Activated CD4-positive, alpha-beta T cell treated with anti-CD3 and anti-CD28 coated beads, Interleukin-2, amount 50 U/mL, for 24 hours (primary cell): ENCODE results near the gene ENTPD8.

Experiments used
- DNase-seq, 2 donors: peaks; one replicate each; pipeline ENCODE4 v3.0.0-alpha.2; 2020; ENCODE audit warnings: low read depth in 1 of 2, low spot score in 1 of 2

ENTPD8 gene

DNA sequence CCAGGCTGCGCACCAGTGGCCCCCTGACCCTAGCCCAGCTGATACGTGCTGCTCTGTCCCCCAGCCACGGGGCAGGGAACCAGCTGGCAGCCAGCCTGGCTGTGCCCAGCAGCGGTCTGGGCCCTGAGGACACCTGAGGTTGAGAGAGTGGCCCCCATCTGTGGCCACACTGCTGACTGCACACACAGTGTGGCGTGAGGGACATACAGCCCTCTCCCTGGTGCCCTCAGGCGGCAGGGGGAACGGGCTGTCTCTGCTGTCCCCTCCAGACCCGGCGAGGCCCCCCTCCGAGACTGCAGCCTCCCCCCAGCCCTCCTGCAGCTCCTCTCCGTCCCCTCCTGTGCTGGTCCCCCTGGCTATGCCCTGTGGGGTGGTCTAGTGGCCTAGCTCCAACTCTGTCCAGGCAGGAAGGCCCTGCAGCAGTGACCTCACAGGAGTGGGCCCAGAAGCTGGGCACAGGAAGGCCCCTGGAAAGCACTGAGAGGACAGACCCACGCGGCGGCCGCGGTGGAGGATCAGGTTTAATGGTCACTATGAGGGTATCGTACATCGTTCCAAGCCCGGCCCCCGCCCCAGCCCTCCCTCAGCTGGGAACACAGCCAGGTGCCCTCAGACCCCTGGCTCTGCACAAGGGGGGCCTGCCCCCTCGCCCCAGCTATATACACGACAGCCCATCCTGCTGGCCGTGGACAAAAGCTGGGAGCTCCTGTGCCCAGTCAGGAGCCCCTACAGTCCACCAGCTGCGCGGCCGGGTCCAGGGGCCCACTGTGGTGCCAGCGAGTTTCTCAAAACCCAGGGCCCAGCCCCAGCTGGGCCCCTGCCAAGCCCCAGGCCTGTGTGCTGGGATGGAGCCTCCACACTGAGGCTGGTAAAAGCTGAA lies 6.8 kb upstream of the ENTPD8 start:
- DNase-seq = no peak

DNA sequence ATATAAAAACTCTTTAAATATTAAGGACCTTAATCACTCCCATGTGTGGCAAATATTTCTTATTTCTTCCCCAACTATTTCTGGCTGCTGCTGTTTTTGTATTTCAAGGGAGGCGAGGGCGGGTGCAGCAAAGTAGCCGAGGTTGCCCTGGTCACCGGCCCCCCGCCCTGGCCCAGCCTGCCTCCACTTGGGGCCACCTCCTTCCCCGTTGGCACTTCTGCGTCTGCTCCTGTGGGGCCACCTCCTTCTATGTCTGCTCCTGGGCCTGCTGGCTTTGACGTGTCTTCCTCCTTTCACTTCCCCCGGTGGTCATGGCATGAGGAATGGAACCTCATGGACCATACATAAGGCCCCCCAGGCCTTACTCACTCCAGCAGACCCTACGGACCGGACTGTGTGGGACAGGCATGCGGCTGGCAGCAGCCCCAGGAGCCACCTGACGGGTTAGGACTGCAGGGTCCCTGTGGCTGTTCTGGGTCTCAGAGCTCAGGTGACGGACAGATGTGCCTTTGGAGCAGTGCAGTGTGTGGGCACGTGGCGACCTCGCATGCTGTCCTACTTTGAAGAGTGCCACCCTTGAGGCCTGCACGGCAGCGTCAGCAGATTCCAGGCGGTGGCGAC lies 5.8 kb upstream of the ENTPD8 start:
- DNase-seq = no peak

DNA sequence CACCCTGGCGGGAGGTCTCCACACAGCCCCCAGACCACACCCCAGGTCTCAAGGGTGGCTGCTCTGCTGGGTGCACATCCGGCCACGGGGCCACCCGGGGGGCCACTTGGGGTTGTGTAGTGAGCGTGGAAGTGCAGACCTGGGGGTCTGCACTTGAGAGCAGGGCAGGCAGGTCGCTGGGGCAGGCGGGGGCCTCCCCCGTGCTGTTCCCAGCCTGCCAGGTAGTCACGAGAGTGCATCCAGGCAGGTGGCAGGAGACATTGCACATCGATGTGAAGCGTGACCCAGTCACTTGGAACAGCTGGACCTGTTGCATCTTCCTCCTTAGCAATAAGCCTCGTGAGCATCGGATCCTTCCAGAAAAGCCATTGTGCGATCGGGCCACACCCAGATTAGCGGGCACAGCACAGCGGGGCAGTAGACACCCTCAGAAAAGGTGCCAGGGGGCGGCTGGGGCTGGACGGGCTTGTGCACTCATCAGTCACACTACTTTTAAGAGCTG lies 4.8 kb upstream of the ENTPD8 start:
- no peak for DNase-seq

DNA sequence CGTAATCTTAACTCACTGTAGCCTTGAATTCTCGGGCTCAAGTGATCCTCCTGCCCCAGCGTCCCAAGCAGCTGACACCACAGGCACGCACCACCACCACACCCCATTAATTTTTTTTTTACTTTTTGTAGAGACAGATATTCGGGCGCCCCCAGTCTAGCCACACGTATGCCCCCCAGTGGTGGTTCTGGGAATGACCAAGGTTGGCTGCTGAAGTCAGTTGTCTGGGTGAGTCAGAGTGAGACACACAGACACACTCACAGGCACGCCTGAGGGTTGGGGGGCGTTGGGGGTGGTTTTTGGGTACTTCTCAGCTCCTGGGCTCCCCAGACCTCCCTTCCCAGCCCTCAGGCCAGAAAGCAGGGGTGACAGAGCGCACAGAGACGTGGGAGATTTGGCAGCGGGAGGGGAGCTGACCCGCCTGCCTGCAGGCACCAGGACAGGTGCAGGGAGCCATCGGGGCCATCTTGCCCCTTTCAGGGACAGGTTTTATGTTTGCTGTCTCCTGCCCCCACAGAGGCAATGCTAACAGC lies 4.2 kb upstream of the ENTPD8 start:
- peak; percentile 74 to 82 for DNase-seq

DNA sequence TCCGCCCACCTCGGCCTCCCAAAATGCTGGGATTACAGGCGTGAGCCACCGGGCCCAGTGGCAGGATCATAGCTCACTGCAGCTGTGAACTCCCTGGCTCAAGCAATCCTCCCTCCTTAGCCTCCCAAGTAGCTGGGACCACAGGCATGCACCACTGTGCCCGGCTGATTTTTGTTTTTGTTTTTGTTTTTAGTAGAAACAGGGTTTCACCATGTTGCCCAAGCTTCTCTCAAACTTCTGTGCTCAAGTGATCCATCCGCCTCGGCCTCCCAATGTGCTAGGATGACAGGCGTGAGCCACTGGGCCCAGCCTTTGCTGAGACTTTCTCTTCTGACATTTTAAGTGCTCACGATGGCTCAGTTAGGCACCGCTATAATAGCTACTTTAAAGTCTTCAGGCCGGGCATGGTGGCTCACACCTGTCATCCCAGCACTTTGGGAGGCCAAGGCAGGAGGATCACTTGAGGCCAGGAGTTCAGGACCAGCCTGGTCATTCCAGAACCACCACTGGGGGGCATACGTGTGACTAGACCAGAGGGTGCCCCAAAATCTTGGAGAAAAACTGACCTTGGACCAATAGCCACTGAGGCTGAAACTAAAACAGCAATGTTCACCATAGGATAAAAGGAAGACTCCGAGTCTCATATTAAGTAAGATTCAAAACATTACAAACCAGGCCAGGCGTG lies 3.1 kb upstream of the ENTPD8 start:
- DNase-seq = no peak

DNA sequence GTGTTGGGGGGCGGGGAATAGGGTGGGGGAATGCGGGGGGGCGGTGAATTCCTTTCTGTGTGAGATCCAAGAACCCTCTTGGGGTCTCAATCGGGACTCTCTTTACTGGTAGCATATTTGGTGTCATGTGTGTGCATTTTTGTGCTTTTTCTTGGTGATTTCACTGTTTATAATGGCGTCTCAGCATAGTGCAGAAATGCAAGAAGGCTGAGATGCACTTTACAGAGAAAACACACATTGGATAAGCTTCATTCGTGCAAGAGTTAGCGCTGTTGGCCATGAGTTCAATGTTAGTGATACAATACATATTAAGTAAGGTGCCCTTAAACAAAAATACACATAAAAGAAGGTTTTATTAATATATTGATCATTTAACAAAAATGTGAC lies 771 bp upstream of the ENTPD8 start:
- no peak for DNase-seq

DNA sequence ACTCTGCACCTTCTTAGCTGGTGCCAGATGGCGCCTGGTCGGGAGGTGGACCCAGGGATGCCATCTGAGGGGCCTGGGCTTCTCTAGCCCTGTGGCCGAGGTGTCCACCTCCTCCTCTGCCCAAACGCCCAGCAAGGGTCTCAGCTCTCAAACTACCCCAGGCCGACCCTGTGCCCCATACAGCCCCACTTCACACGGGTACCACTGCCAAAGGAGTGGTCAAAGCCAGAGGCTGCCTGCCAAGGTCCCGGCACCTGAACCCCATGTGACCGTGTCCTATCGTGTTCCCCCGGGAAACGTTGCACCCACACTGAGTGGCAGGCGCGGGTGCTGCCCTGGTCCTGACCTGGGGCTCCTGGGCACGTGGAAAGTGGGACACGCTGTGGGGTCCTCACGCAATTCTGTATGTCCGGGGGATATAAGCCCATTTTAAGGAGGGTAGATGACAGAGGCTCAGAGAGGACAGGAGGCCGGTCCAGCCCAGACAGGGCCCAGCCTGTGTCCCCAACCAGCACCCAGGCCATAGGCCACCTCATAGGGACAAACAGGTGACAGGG lies 1.9 kb downstream of the ENTPD8 start:
- no peak for DNase-seq

DNA sequence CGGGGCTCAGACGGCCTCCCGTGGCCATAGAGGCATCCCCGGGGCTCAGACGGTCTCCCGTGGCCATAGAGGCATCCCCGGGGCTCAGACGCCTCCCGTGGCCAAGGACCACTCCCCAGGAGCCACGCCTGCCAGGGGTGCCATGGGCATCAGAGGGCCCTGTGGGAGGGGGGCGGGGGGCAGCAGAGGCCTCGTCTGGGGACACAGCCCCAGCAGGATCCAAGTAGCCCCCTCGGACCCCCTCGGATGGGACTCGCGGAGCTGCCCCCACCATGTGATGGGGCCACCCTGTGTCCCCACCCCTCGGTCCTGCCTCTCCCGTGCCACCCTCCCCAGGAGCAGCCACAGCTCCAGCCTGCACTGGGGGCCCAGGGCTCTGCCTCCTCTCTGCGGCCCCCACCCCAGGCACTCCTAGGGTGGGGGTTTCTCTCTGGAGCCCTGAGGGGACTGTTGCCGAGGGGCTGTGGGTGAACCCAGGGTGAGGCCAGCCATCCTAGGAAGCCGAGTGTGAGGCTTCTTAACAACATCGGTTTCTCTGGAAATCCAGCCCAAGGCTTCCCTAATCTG lies 2.5 kb downstream of the ENTPD8 start:
- DNase-seq = no peak

DNA sequence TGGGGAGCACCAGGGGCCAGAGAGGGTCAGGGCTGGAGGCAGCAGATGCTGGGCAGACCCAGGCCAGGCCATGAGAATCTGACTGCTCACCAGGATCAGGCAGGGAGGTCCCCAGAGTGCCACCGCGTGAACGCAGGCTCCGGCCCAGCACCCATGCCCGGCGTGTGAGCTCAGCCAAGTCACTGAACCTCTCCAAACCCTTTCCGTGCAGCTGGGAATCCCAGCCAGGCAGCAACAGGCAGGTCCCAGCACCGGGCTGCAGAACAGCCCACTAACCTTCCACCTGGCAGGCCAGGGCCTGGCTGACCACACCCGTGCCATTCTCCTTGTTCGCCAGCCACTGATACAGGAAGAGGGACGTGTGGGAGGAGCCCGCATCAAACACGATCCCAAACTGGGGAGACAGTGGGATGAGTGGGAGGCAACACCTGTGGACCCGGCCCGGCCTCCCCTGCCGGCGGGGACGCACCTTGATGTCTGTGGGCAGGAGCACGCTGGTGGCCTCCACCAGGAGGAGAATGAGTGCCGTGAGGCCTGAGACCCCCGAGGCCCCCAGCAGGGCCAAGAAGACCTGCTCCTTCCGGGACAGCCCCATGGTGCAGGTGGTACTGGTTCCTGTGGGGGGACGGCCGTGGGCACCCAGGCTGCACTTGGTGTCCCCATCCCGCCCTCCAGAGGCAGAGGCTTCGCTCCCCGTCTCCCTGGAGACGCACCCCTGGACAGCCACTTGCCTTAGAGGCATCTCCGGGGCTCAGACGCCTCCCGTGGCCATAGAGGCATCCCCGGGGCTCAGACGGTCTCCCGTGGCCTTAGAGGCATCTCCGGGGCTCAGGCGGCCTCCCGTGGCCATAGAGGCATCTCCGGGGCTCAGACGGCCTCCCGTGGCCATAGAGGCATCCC lies 3.2 kb downstream of the ENTPD8 start:
- no peak for DNase-seq

DNA sequence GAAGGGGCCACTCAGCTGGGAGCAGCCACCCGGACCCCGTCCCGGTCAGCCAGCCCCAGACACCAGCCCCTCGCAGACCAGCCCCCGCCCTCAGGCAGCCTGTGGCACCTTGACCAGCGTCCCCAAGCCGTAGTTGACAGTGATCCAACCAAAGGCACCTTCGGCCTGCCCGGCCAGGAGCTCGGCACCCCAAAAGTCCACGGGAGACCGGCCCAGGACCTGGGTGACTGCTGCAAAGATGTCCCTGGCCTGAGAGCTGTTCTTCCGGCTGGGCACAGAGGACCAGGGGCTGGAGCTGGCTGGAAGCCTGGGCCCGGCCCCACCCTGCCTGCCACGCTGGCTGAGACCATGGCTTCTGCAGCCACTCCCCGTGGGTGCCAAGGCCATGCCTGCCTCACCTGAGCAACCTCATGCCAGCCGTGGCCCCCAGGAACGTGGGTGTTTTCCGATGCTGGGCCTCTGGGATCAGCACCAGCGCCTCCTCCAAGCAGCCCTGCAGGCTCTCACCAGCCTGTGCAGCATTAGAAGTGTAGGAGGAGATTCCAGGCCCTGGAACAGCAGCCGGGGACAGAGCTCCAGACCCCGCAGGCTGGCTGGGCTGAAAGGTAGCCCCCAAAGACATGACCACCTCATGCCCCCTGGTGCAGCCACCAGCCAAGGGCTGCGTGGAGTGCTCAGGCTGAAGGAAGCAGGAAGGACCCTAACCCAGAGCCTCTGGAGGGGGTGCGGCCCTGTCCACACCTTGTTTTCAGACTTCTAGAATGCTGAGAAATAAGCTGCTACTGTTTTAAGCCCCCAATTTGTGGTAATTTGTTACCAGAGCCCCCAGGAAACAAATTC lies 4.2 kb downstream of the ENTPD8 start:
- DNase-seq = no peak

DNA sequence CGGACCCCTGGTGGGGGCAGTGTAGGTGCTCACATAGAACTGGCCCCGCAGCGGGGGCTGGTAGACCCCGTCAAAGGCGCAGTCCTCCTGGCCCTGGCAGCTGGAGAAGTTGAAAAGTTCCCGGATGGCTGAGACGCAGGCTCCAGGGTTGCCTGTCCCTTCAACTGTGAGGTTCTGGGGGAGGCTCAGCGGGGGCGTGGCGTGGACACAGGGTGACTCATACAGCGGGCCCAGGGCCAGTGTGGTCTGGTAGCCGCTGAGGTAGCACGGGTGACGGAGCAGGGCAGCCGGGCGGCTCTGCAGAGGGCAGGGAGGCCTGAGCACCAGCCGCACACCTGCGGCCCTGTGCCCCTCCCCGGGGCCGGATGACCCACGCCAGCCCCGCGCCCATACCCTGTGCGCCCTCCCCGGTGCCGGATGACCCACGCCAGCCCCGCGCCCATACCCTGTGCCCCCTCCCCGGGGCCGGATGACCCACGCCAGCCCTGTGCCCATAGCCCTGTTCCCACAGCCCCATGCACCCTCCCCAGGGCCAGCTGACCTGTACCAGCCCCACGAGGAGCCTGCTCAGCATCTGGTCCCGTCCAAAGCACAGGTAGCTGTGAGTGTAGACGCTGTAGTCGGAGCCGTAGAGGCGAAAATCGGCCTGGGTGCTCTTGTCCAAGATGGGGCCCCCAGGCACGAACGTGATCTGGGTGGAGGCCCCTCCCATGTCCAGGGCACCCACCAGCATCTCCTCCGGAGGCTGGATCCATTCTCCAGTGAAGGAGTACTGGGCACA lies 5.0 kb downstream of the ENTPD8 start:
- DNase-seq = no peak

DNA sequence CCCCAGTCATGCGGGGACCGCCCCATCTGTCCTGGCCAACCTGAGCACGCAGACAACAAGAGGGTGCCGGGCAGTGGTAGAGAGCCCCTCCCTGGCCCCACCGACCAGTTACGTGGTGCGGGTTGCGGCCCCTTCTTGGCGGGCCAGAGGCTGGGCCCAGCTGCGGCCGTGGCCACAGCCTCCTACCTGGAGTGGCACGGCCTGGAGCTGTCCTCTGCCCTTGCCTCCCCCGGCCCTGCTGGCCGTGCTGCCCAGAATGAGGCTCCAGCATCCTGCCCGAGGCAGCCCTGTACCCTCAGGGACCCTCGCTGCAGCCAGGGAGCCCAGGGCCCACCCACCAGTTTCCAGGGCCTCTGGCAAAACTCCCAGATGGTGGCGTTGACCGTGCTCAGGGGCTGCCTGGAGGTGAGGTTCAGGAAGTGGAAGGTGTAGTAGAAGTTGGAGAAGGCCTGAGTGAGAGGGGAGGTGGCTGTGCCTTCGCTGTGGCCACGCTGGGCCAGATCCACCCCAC lies 5.7 kb downstream of the ENTPD8 start:
- no peak for DNase-seq

DNA sequence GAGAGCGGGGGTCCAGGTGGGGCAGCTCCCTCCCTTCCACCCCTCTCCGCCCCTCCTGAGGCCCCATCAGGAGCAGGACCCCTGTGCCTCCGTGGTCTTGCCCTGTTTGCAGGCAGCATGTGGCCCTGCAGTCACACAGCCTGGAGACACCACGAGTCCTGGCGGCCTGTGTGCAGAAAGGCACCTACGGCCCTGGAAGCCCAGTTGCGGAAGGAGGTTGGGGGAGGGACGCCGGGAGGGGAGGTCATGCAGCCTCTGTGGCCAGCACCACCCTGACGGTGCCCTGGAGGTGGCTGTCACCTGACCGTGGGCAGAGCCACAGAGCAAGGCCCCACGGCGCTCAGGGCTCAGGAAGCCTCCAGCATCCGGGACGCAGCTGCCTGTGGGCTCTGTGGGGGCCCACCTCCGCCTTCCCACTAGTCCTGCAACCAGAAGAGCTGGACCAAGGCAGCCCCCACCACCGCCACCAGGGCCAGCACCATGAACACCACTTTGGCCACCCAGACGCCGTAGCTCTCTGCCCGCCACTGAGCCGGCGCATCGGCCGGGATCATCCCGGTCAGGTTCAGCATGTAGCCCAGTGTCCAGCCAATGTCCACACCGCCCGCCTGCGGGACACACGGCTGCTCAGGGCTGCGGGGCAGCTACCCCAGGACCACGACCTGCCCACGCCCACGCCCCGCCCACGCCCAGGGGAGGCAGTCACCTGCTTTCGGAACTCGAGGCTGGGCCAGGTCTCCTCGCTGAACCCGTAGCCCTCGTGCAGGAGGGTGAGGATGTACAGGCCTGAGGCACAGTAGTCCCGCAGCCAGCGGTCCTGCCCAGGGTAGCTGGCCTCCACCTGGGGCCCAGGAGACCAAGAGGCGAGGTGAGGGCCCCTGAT lies 6.4 kb downstream of the ENTPD8 start:
- no peak for DNase-seq

DNA sequence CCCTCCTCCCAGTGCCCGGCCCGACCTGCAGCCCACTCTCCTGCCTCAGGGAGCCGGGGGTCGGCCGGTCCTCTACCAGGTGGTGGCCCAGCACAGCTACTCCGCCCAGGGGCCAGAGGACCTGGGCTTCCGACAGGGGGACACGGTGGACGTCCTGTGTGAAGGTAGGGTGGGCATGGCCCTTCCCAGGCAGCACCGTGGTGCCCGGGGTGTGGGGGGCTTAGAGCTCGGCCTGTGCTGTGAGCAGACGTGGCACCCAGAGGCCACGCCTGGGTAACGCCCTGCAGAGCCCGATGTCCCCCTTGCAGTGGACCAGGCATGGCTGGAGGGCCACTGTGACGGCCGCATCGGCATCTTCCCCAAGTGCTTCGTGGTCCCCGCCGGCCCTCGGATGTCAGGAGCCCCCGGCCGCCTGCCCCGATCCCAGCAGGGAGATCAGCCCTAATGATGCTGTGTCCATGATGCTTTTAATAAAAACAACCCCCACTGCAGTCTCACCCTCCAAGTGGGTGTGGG lies 7.2 kb downstream of the ENTPD8 start:
- no peak for DNase-seq

DNA sequence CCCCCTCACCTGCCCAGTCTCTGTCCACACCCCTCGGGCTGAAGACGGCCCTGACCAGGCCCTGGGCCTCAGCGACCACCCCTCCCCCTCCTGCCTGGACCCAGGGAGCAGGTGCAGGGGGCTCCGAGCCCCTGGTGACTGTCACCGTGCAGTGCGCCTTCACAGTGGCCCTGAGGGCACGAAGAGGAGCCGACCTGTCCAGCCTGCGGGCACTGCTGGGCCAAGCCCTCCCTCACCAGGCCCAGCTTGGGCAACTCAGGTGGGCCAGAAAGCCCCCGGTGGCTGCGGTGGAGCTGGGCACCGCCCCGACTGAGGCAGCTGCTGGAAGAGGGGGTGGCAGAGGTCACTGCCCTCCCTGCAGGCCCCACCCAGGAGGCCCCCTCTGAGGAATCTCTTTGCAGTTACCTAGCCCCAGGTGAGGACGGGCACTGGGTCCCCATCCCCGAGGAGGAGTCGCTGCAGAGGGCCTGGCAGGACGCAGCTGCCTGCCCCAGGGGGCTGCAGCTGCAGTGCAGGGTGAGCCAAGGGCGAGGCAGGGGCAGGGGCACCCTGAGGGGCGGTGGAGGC lies 7.7 kb downstream of the ENTPD8 start:
- DNase-seq = no peak

DNA sequence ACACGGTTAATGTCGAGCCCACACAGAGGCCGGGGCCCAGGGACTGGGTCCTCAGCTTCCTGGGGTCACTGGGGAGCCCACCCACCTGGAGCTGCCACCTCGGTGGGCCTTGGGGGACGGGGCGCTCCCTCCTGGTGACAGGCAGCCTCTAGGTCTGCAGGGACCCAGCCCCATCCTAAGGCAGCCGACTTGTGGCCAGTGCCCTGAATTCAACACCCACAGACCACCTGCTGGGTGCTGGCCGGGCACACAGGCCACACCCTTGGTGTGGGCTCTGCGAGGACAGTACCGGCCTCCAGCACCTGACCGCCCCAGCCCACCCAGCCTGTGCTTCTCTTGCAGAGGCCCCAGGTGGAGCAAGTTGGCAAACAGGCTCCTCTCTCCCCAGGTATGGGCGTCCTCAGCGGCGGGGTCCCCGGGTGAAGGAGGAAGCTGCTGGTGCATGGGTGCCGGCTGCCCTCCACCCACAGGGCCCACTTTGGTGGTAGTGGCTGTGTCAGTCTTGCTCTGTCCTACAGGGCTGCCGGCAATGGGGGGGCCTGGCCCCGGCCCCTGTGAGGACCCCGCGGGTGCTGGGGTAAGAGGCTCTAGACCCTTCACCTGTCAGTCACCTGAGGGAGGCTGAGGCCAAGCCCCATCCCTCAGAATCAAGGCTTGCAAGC lies 8.3 kb downstream of the ENTPD8 start:
- no peak for DNase-seq
